Right atrium auricular region (tissue), 2 donors: ENCODE results near the gene IRF9. TPM values are rescaled to one million over a fixed set of nuclear protein-coding genes. Genes with fewer than 3 reads are reported as not detected.

Experiments
- DNase-seq: peaks from one replicate; pipeline ENCODE4 v3.0.0-alpha.2; 2019; ENCODE audit warnings: low spot score
- H3K27ac ChIP-seq, 2 donors: fragments of 200-600 bp; sonication (generic); 1 replicate in 1 of 2; 2 replicates in 1 of 2; pipeline ENCODE4 v1.5.1; 2016 to 2019
- H3K27me3 ChIP-seq, 2 donors: fragments of 200-600 bp; sonication (generic); one replicate each; pipeline versions ENCODE4 v1.5.1 to v1.6.0; 2017 to 2019
- H3K36me3 ChIP-seq: fragments of 200-600 bp; sonication (generic); one replicate; pipeline ENCODE4 v1.5.1; 2016
- H3K4me1 ChIP-seq, 2 donors: fragments of 200-600 bp; sonication (generic); one replicate each; pipeline versions ENCODE4 v1.5.1 to v1.6.0; 2017 to 2019
- H3K4me3 ChIP-seq, 2 donors: fragments of 200-600 bp; sonication (generic); 1 replicate in 1 of 2; 2 replicates in 1 of 2; pipeline ENCODE4 v1.5.1; 2017 to 2019; ENCODE audit warnings: mild to moderate bottlenecking in 1 of 2, moderate library complexity in 1 of 2
- H3K9me3 ChIP-seq, 2 donors: fragments of 200-600 bp; sonication (generic); one replicate each; pipeline ENCODE4 v1.5.1; 2019
- CTCF ChIP-seq, 2 donors: fragments of 200-600 bp; sonication (generic); IDR thresholded peaks; one replicate each; pipeline ENCODE4 v1.5.1; 2019; ENCODE audit warnings: antibody characterized with exemption in 2 of 2
- total RNA-seq, 2 donors: library from RNA; depleted of rRNA; stranded (reverse); fragments of >200 nt; gene quantifications; one replicate each; pipeline ENCODE4 v1.1.0, GENCODE V29; 2016

The IRF9 gene
- total RNA-seq, 2 donors from 2014 or later = 29.2 to 33.1 TPM

- no peak for TF ChIP-seq CTCF (IDR thresholded peaks at IDR 0.05)
- Histone ChIP-seq H3K27me3 (no peaks in the 10 kb centered on the region), H3K36me3 (peaks cover 71% of the 10 kb centered on the region), H3K4me1 (peaks cover 0 to 30% of the 10 kb centered on the region in 2 donors), H3K9me3 (no peaks in the 10 kb centered on the region), H3K4me3 (no peak overlapping the region), H3K27ac (peak overlapping the region; percentile 96)
- no peak for DNase-seq
These were observed 591 bp upstream of the IRF9 start for GRCh38 chr14:24160499-24160849.

GRCh38 chr14:24162093-24162492, 1.0 kb downstream of the IRF9 start:
- DNase-seq = no peak
- peaks cover 0 to 30% of the 10 kb centered on the region in 2 donors for H3K4me1 ChIP-seq
- H3K4me3 ChIP-seq = peak overlapping the region; percentile 62 to 68
- H3K27me3 ChIP-seq = no peaks in the 10 kb centered on the region
- no peaks in the 10 kb centered on the region for H3K9me3 ChIP-seq
- peaks cover 71% of the 10 kb centered on the region for H3K36me3 ChIP-seq
- TF ChIP-seq CTCF (IDR thresholded peaks at IDR 0.05) = no peak
- H3K27ac ChIP-seq = peak overlapping the region; percentile 96

- Histone ChIP-seq H3K27ac (no peak overlapping the region), H3K27me3 (no peaks in the 10 kb centered on the region), H3K4me3 (no peak overlapping the region), H3K36me3 (peaks cover 70% of the 10 kb centered on the region), H3K9me3 (no peaks in the 10 kb centered on the region), H3K4me1 (peaks cover 0 to 30% of the 10 kb centered on the region in 2 donors)
- TF ChIP-seq CTCF (IDR thresholded peaks at IDR 0.05) = no peak
- DNase-seq = no peak
These were observed 3.5 kb downstream of the IRF9 start for GRCh38 chr14:24164518-24164991.

GRCh38 chr14:24165785-24166184, 4.7 kb downstream of the IRF9 start:
- H3K9me3 ChIP-seq = no peaks in the 10 kb centered on the region
- no peak overlapping the region for H3K27ac ChIP-seq
- H3K36me3 ChIP-seq = peaks cover 58% of the 10 kb centered on the region
- H3K4me1 ChIP-seq = peaks cover 0 to 25% of the 10 kb centered on the region in 2 donors
- DNase-seq = no peak
- no peak overlapping the region for H3K4me3 ChIP-seq
- TF ChIP-seq CTCF (IDR thresholded peaks at IDR 0.05) = no peak
- no peaks in the 10 kb centered on the region for H3K27me3 ChIP-seq

- no peak for TF ChIP-seq CTCF (IDR thresholded peaks at IDR 0.05)
- no peak overlapping the region for H3K27ac ChIP-seq
- no peak overlapping the region for H3K4me3 ChIP-seq
- no peaks in the 10 kb centered on the region for H3K27me3 ChIP-seq
- peaks cover 58% of the 10 kb centered on the region for H3K36me3 ChIP-seq
- H3K9me3 ChIP-seq = no peaks in the 10 kb centered on the region
- peaks cover 0 to 24% of the 10 kb centered on the region in 2 donors for H3K4me1 ChIP-seq
- DNase-seq = no peak
These were observed 6.5 kb downstream of the IRF9 start for GRCh38 chr14:24167469-24168114.
